GM23338 (cell line): ENCODE data around the gene GPX6. TPM values are rescaled to one million over a fixed set of nuclear protein-coding genes. Genes with fewer than 3 reads are reported as not detected.

Source experiments
- ATAC-seq: fragments of 200-7000 bp; cut with Tn5 transposase; 3 replicates; pipeline ENCODE4 v1.9.1; 2020
- DNase-seq: peaks from one replicate; pipeline ENCODE4 v3.0.0-alpha.2; 2015; ENCODE audit warnings: low spot score
- H2AFZ ChIP-seq: fragments of 200-600 bp; sonication (generic); 2 replicates; pipeline ENCODE4 v1.8.0; 2016; ENCODE audit warnings: antibody characterized with exemption, mild to moderate bottlenecking, moderate library complexity
- H3F3A ChIP-seq: fragments of 200-600 bp; sonication (generic); replicated peaks from 2 replicates; pipeline ENCODE4 v1.8.0; 2017; ENCODE audit warnings: antibody characterized with exemption, mixed run types, low read depth
- H3K27ac ChIP-seq: fragments of 200-600 bp; sonication (generic); 2 replicates; pipeline ENCODE4 v1.6.1; 2016; ENCODE audit warnings: low read depth
- H3K27me3 ChIP-seq: fragments of 200-600 bp; sonication (generic); 2 replicates; pipeline ENCODE4 v1.8.0; 2016; ENCODE audit warnings: mild to moderate bottlenecking, mixed run types, moderate library complexity; ENCODE audit not compliant: insufficient read depth
- H3K36me3 ChIP-seq: fragments of 200-600 bp; sonication (generic); 2 replicates; pipeline ENCODE4 v1.8.0; 2016; ENCODE audit warnings: mild to moderate bottlenecking; ENCODE audit not compliant: insufficient read depth
- H3K4me1 ChIP-seq: fragments of 200-600 bp; sonication (generic); 2 replicates; pipeline ENCODE4 v1.8.0; 2016; ENCODE audit warnings: mild to moderate bottlenecking, moderate library complexity; ENCODE audit not compliant: insufficient read depth
- H3K4me2 ChIP-seq: fragments of 200-600 bp; sonication (generic); 2 replicates; pipeline ENCODE4 v1.7.1; 2017; ENCODE audit warnings: mixed run types
- H3K4me3 ChIP-seq: fragments of 200-600 bp; sonication (generic); 2 replicates; pipeline ENCODE4 v1.6.1; 2016; ENCODE audit warnings: mixed run types
- H3K79me2 ChIP-seq: fragments of 200-600 bp; sonication (generic); replicated peaks from 2 replicates; pipeline ENCODE4 v1.8.0; 2017; ENCODE audit warnings: mild to moderate bottlenecking; ENCODE audit not compliant: insufficient read depth
- H3K9me2 ChIP-seq: fragments of 200-600 bp; sonication (generic); 2 replicates; pipeline ENCODE4 v1.8.0; 2017; ENCODE audit not compliant: insufficient read depth
- H4K20me1 ChIP-seq: fragments of 200-600 bp; sonication (generic); replicated peaks from 2 replicates; pipeline ENCODE4 v1.8.0; 2017; ENCODE audit warnings: mild to moderate bottlenecking; ENCODE audit not compliant: insufficient read depth
- H3K27ac Mint-ChIP-seq: 2 replicates; pipeline ENCODE4 v1.8.0; 2020; ENCODE audit warnings: inconsistent platforms, mild to moderate bottlenecking, moderate library complexity, mixed read lengths
- H3K27me3 Mint-ChIP-seq: 3 replicates; pipeline ENCODE4 v1.8.0; 2022; ENCODE audit warnings: low read depth, mild to moderate bottlenecking, moderate library complexity, mixed read lengths, inconsistent platforms; ENCODE audit not compliant: insufficient read depth, poor library complexity
- H3K36me3 Mint-ChIP-seq: 3 replicates; pipeline ENCODE4 v1.8.0; 2021; ENCODE audit warnings: low read depth, mild to moderate bottlenecking, inconsistent platforms, moderate library complexity, mixed read lengths
- H3K4me1 Mint-ChIP-seq: 3 replicates; pipeline ENCODE4 v1.8.0; 2020; ENCODE audit warnings: mild to moderate bottlenecking, inconsistent platforms, mixed read lengths
- H3K4me3 Mint-ChIP-seq: 3 replicates; pipeline ENCODE4 v1.8.0; 2021; ENCODE audit warnings: moderate library complexity, mild to moderate bottlenecking, inconsistent platforms, mixed read lengths
- H3K9me3 Mint-ChIP-seq: 3 replicates; pipeline ENCODE4 v1.8.0; 2020; ENCODE audit warnings: moderate library complexity, mild to moderate bottlenecking, inconsistent platforms, mixed read lengths
- CREB1 ChIP-seq: fragments of 250-450 bp; sonication (Bioruptor Pico); IDR thresholded peaks from 2 replicates; pipeline ENCODE4 v1.5.0; 2020; ENCODE audit warnings: low read depth, mild to moderate bottlenecking, moderate library complexity
- CTCF ChIP-seq, 2 experiments: fragments of 200-600 bp in 1 of 2; sonication (generic) in 1 of 2; conservative IDR thresholded peaks; 2 replicates each; pipeline versions ENCODE4 v1.5.1 to v1.6.1; 2016 to 2017; ENCODE audit warnings: antibody characterized with exemption in 2 of 2, low read depth in 2 of 2, mild to moderate bottlenecking in 2 of 2, moderate library complexity in 1 of 2
- ETS1 ChIP-seq: IDR thresholded peaks from 2 replicates; pipeline ENCODE4 v1.6.1; 2016; ENCODE audit warnings: antibody characterized with exemption
- EZH2 ChIP-seq: fragments of 200-600 bp; sonication (generic); IDR thresholded peaks from one replicate; pipeline ENCODE4 v1.8.0; 2017; ENCODE audit warnings: antibody characterized with exemption, mild to moderate bottlenecking, low read depth; ENCODE audit not compliant: unreplicated experiment
- EZH2phosphoT487 ChIP-seq: fragments of 200-600 bp; sonication (generic); IDR thresholded peaks from one replicate; pipeline ENCODE4 v1.8.1; 2018; ENCODE audit warnings: antibody characterized with exemption; ENCODE audit not compliant: unreplicated experiment
- JUNB ChIP-seq: IDR thresholded peaks from one replicate; pipeline ENCODE4 v1.6.1; 2016; ENCODE audit warnings: antibody characterized with exemption; ENCODE audit not compliant: unreplicated experiment
- NANOG ChIP-seq: IDR thresholded peaks from 2 replicates; pipeline ENCODE4 v1.6.1; 2016; ENCODE audit warnings: antibody characterized with exemption, borderline replicate concordance
- POLR2AphosphoS5 ChIP-seq: IDR thresholded peaks from 2 replicates; pipeline ENCODE4 v1.6.1; 2016; ENCODE audit warnings: antibody characterized with exemption, low read depth
- REST ChIP-seq: IDR thresholded peaks from one replicate; pipeline ENCODE4 v1.6.1; 2018; ENCODE audit warnings: antibody characterized with exemption; ENCODE audit not compliant: unreplicated experiment
- STAT1 ChIP-seq: IDR thresholded peaks from one replicate; pipeline ENCODE4 v1.6.1; 2016; ENCODE audit warnings: antibody characterized with exemption; ENCODE audit not compliant: unreplicated experiment
- ZNF114 ChIP-seq: fragments of 250-450 bp; sonication (Bioruptor Pico); IDR thresholded peaks from 2 replicates; pipeline ENCODE4 v1.5.0; 2020; ENCODE audit warnings: mild to moderate bottlenecking, moderate library complexity
- ZNF331 ChIP-seq: fragments of 250-450 bp; sonication (Bioruptor Pico); IDR thresholded peaks from 2 replicates; pipeline ENCODE4 v1.5.0; 2020; ENCODE audit warnings: low read depth, mild to moderate bottlenecking, moderate library complexity
- ZNF462 ChIP-seq: fragments of 250-450 bp; sonication (Bioruptor Pico); IDR thresholded peaks from 2 replicates; pipeline ENCODE4 v1.5.0; 2020; ENCODE audit warnings: mild to moderate bottlenecking, moderate library complexity
- polyA plus RNA-seq: library from polyadenylated mRNA; unstranded; fragments of >200 nt; fragmentation: Nextera tagmentation; extraction: Ambion mirVana; gene quantifications from 2 replicates; pipeline ENCODE4 v1.2.1, GENCODE V29; 2016
- total RNA-seq: library from RNA; depleted of rRNA; stranded (reverse); fragments of >200 nt; shearing (Covaris generic); gene quantifications from 2 replicates; pipeline ENCODE4 v1.2.3, GENCODE V29; 2014

Gene GPX6
- total and polyA plus RNA-seq, 2 experiments from 2014 or later, result not detected

- Histone ChIP-seq H3K36me3 (no peaks in the 10 kb centered on the region), H3K4me2 (no peak overlapping the region), H4K20me1 (no peaks in the 10 kb centered on the region), H3K27me3 (peaks cover 56% of the 10 kb centered on the region), H3K9me2 (no peaks in the 10 kb centered on the region), H3K4me1 (peaks cover 2% of the 10 kb centered on the region), H3K27ac (no peak overlapping the region), H3K79me2 (no peaks in the 10 kb centered on the region), H2AFZ (no peak overlapping the region), H3K4me3 (no peak overlapping the region), H3F3A (0 out of 2 replicates have a peak, but pooled peaks cover 2% of the 10 kb centered on the region)
- no peak overlapping the region for H3K27ac Mint-ChIP-seq
- DNase-seq (no peak), ATAC-seq (no peak)
- TF ChIP-seq EZH2, result no peak
- no peak for TF ChIP-seq CREB1
- TF ChIP-seq JUNB, result no peak
- no peak for TF ChIP-seq ZNF462 (CRISPR knock-in tag)
- TF ChIP-seq ZNF114, result no peak
- TF ChIP-seq REST, result no peak
- TF ChIP-seq POLR2AphosphoS5, result no peak
- no peak for TF ChIP-seq EZH2phosphoT487
- no peak for TF ChIP-seq ZNF331
- no peak for TF ChIP-seq ETS1
- TF ChIP-seq STAT1, result no peak
- no peak for TF ChIP-seq NANOG
- no peak for TF ChIP-seq CTCF (conservative IDR thresholded peaks at IDR 0.05; ENCODE audit: low read depth in 2 of 2)
- peaks cover 8% of the 10 kb centered on the region for H3K27me3 Mint-ChIP-seq
- no peaks in the 10 kb centered on the region for H3K36me3 Mint-ChIP-seq
- H3K4me3 Mint-ChIP-seq, result no peak overlapping the region
- no peaks in the 10 kb centered on the region for H3K9me3 Mint-ChIP-seq
- H3K4me1 Mint-ChIP-seq, result peaks cover 11% of the 10 kb centered on the region; the same call in 2 of the 3 replicates
Measured at GRCh38 chr6:28551891-28552666, 36.5 kb upstream of the GPX6 start.
